Endothelial cell of umbilical vein (primary cell): ENCODE results near the gene OSBPL8. TPM values are rescaled to one million over a fixed set of nuclear protein-coding genes. Genes with fewer than 3 reads are reported as not detected.

ENCODE experiments used
- BruUV-seq: library from RNA; stranded (reverse); fragments of 400-500 nt; replicated peaks from 2 replicates; lab custom pipeline; 2021; lab: Mats Ljungman, UMichigan
- CTCF ChIA-PET: fragments of 300-600, 350-600 bp; sonication (Branson Sonifier 250); formaldehyde crosslinking; loops from one replicate; lab custom pipeline; 2021; ENCODE audit warnings: antibody characterized with exemption, inconsistent platforms; lab: Charles Lee
- POLR2A ChIA-PET: fragments of 300-600, 350-600 bp; sonication (Branson Sonifier 250); formaldehyde crosslinking; loops from one replicate; lab custom pipeline; 2021; ENCODE audit warnings: antibody characterized with exemption, inconsistent platforms; lab: Charles Lee
- DNase-seq: peaks from one replicate; pipeline ENCODE4 v3.0.0-alpha.2; 2011; ENCODE audit warnings: low read depth, low spot score
- FAIRE-seq: peaks from 2 replicates; lab custom pipeline; 2011; peaks lifted over from hg19 to GRCh38; lab: Jason Lieb, UNC
- H2AFZ ChIP-seq: 2 replicates; pipeline ENCODE4 v1.6.0; 2012; ENCODE audit warnings: low read depth, low read length, control low read depth, inconsistent platforms
- H3K27ac ChIP-seq: 2 replicates; pipeline ENCODE4 v1.5.1; 2011; ENCODE audit warnings: low read depth, mild to moderate bottlenecking, control low read depth, low read length, moderate library complexity; ENCODE audit not compliant: insufficient read depth
- H3K27me3 ChIP-seq, 2 experiments: 2 replicates each; pipeline versions ENCODE4 v1.6.0 to v1.6.1; 2011; ENCODE audit warnings: low read length in 2 of 2, mixed read lengths in 1 of 2; ENCODE audit not compliant: control insufficient read depth in 2 of 2, insufficient read depth in 2 of 2
- H3K36me3 ChIP-seq, 2 experiments: 2 replicates in 1 of 2; 3 replicates in 1 of 2; pipeline ENCODE4 v1.5.1; 2011; ENCODE audit warnings: low read length in 2 of 2, mild to moderate bottlenecking in 1 of 2, moderate library complexity in 1 of 2; ENCODE audit not compliant: control insufficient read depth in 2 of 2, insufficient read depth in 2 of 2; ENCODE audit errors: extremely low read depth in 1 of 2
- H3K4me1 ChIP-seq: 3 replicates; pipeline ENCODE4 v1.5.1; 2011; ENCODE audit warnings: mild to moderate bottlenecking, low read length; ENCODE audit not compliant: control insufficient read depth, insufficient read depth; ENCODE audit errors: extremely low read depth
- H3K4me2 ChIP-seq: 2 replicates; pipeline ENCODE4 v1.6.1; 2011; ENCODE audit warnings: low read length, control low read depth, mixed read lengths; ENCODE audit not compliant: insufficient read depth
- H3K4me3 ChIP-seq, 3 experiments: fragments of 200-600 bp in 1 of 3; sonication (generic), shearing (Covaris generic) in 1 of 3; replicated peaks in 1 of 3; 2 replicates each; pipeline ENCODE4 v1.5.1; 2011 to 2016; ENCODE audit warnings: control low read depth in 3 of 3, low read length in 3 of 3, mild to moderate bottlenecking in 2 of 3, inconsistent platforms in 1 of 3, low read depth in 1 of 3, moderate library complexity in 1 of 3; ENCODE audit not compliant: insufficient read depth in 1 of 3
- H3K79me2 ChIP-seq: 2 replicates; pipeline ENCODE4 v1.6.0; 2012; ENCODE audit warnings: low read length, inconsistent platforms; ENCODE audit not compliant: control insufficient read depth, insufficient read depth
- H3K9ac ChIP-seq: replicated peaks from 2 replicates; pipeline ENCODE3; 2011; ENCODE audit warnings: low read length, control low read depth; ENCODE audit not compliant: insufficient read depth; ENCODE audit errors: extremely low read depth
- H3K9me1 ChIP-seq: replicated peaks from 3 replicates; pipeline ENCODE4 v1.6.0; 2011; ENCODE audit warnings: mild to moderate bottlenecking, low read length; ENCODE audit not compliant: control insufficient read depth, insufficient read depth; ENCODE audit errors: extremely low read depth
- H3K9me3 ChIP-seq: replicated peaks from 2 replicates; pipeline ENCODE4 v1.5.1; 2012; ENCODE audit warnings: low read length, inconsistent platforms; ENCODE audit not compliant: control insufficient read depth, insufficient read depth
- H4K20me1 ChIP-seq: replicated peaks from 2 replicates; pipeline ENCODE3; 2011; ENCODE audit warnings: mild to moderate bottlenecking, low read length; ENCODE audit not compliant: control insufficient read depth, insufficient read depth; ENCODE audit errors: extremely low read depth
- CTCF ChIP-seq, 2 donors: IDR thresholded peaks; 1 replicate in 1 of 2; 2 replicates in 1 of 2; pipeline ENCODE4 v1.5.1; 2011; ENCODE audit warnings: low read length in 2 of 2, mild to moderate bottlenecking in 2 of 2, moderate library complexity in 2 of 2, control low read depth in 1 of 2, inconsistent platforms in 1 of 2, low read depth in 1 of 2; ENCODE audit not compliant: insufficient read depth in 1 of 2; ENCODE audit errors: extremely low read depth in 1 of 2
- EZH2 ChIP-seq: IDR thresholded peaks from 2 replicates; pipeline ENCODE4 v1.6.1; 2012; ENCODE audit warnings: borderline replicate concordance, low read depth, mild to moderate bottlenecking, moderate library complexity, low read length, inconsistent platforms; ENCODE audit not compliant: severe bottlenecking
- FOS ChIP-seq: IDR thresholded peaks from 2 replicates; pipeline ENCODE4 v1.6.1; 2011; ENCODE audit warnings: mild to moderate bottlenecking, low read length, moderate library complexity, borderline replicate concordance; ENCODE audit not compliant: insufficient read depth
- GATA2 ChIP-seq: IDR thresholded peaks from 2 replicates; pipeline ENCODE4 v1.7.0; 2011; ENCODE audit warnings: low read depth, mild to moderate bottlenecking, moderate library complexity, mixed read lengths, low read length; ENCODE audit not compliant: insufficient read length, insufficient read depth
- JUN ChIP-seq: IDR thresholded peaks from 2 replicates; pipeline ENCODE4 v1.6.1; 2011; ENCODE audit warnings: borderline replicate concordance, low read depth; ENCODE audit not compliant: insufficient read length, insufficient read depth
- MAX ChIP-seq: IDR thresholded peaks from 2 replicates; pipeline ENCODE4 v1.6.1; 2011; ENCODE audit not compliant: insufficient read depth, insufficient read length
- MYC ChIP-seq: IDR thresholded peaks from one replicate; pipeline ENCODE4 v1.6.1; 2011; ENCODE audit warnings: mild to moderate bottlenecking, low read depth, low read length
- POLR2A ChIP-seq: IDR thresholded peaks from 2 replicates; pipeline ENCODE4 v1.6.1; 2012; ENCODE audit warnings: low read depth, mild to moderate bottlenecking, control low read depth, low read length
- POLR2AphosphoS5 ChIP-seq: IDR thresholded peaks from 2 replicates; pipeline ENCODE4 v1.6.1; 2012; ENCODE audit warnings: low read depth, mild to moderate bottlenecking, control low read depth, low read length, moderate library complexity; ENCODE audit not compliant: insufficient read depth
- dilution Hi-C: fragments of 300-500 bp; cut with MboI; formaldehyde crosslinking; loops from one replicate; pipeline ENCODE4 v1.15.0; 2019; ENCODE audit warnings: low sequenced_read_pairs; ENCODE audit not compliant: extremely low pct_ligation_motif_present
- intact Hi-C: fragments of 100-400 bp; cut with micrococcal nuclease; formaldehyde crosslinking; loops from one replicate; pipeline ENCODE4 v1.10.0; 2022
- polyA plus RNA-seq, 4 experiments: library from polyadenylated mRNA; depleted of rRNA in 3 of 4; stranded (reverse) in 3 of 4; unstranded in 1 of 4; fragments of >200 nt; gene quantifications; 2 replicates each; pipeline versions ENCODE4 v1.2.1 to v1.2.3, GENCODE V29; 2011 to 2012; ENCODE audit warnings: missing spikeins in 1 of 4
- total RNA-seq: library from RNA; stranded (reverse); gene quantifications from 2 replicates; pipeline ENCODE4 v1.2.3, GENCODE V29; 2021

The OSBPL8 gene
- total and polyA plus RNA-seq, 2 donors (not counting 3 experiments of a cell fraction or from before 2014, with no cell fraction given): 10.3 to 47.6 TPM

- Histone ChIP-seq H3K4me3 (no peak overlapping the region), H4K20me1 (no peaks in the 10 kb centered on the region), H3K36me3 (no peaks in the 10 kb centered on the region), H3K9me1 (no peaks in the 10 kb centered on the region), H2AFZ (peak overlapping the region; percentile 22), H3K4me1 (peaks cover 16% of the 10 kb centered on the region), H3K27me3 (no peaks in the 10 kb centered on the region), H3K9me3 (no peaks in the 10 kb centered on the region), H3K27ac (peak overlapping the region; percentile 52), H3K79me2 (no peaks in the 10 kb centered on the region), H3K4me2 (peak overlapping the region; percentile 19), H3K9ac (no peak overlapping the region)
- dilution Hi-C loops: no loop called here
- intact Hi-C loops: no loop called here
- peak; percentile 85 for FAIRE-seq
- CTCF ChIA-PET: interaction anchor here (0.9 to 2.4 kb wide), 11 partner anchors 9 to 824 kb away, joined by 3 to 11 read pairs (median 4); partner anchors contain the start of gene BBS10
- peak; percentile 82 for DNase-seq
- no TSS peak for BruUV-seq
- POLR2A ChIA-PET: interaction anchor here (0.5 to 1.2 kb wide), 2 partner anchors 32 to 226 kb away, joined by 3 to 4 read pairs; no protein-coding TSS in a partner anchor
- TF ChIP-seq GATA2: peak; percentile 17
- TF ChIP-seq MYC: no peak
- TF ChIP-seq FOS: peak; percentile 23
Observed at GRCh38 chr12:76308866-76309265, 250.7 kb downstream of the OSBPL8 start.

- Histone ChIP-seq H3K27ac (no peak overlapping the region), H3K9me1 (no peaks in the 10 kb centered on the region), H2AFZ (no peak overlapping the region), H3K9ac (no peak overlapping the region), H3K36me3 (no peaks in the 10 kb centered on the region), H3K4me1 (peaks cover 16% of the 10 kb centered on the region), H3K27me3 (no peaks in the 10 kb centered on the region), H3K9me3 (no peaks in the 10 kb centered on the region), H3K79me2 (no peaks in the 10 kb centered on the region), H4K20me1 (no peaks in the 10 kb centered on the region), H3K4me2 (no peak overlapping the region), H3K4me3 (no peak overlapping the region)
- TF ChIP-seq POLR2AphosphoS5 (no peak), MYC (no peak), EZH2 (no peak), POLR2A (no peak), JUN (no peak), GATA2 (no peak), CTCF (IDR thresholded peaks at IDR 0.05; ENCODE audit: extremely low read depth in 1 of 2, insufficient read depth in 1 of 2, low read depth in 1 of 2, low read length in 2 of 2) (no peak), FOS (no peak), MAX (no peak)
- ChIA-PET POLR2A (no interaction called here), CTCF (no interaction called here)
- dilution Hi-C loops (no loop called here), intact Hi-C loops (no loop called here)
- FAIRE-seq (no peak), DNase-seq (no peak)
- no TSS peak for BruUV-seq
Observed at GRCh38 chr12:76307083-76307482, 252.5 kb downstream of the OSBPL8 start.
